H4 (cell line): Measurements from ENCODE around the gene GDF3. TPM values are rescaled to one million over a fixed set of nuclear protein-coding genes. Genes with fewer than 3 reads are reported as not detected.
"Not testable (repeated sequence)": the region's sequence is repeated elsewhere in the genome, so short reads cannot be mapped to it uniquely, and the experiment has no call there.

Experiments used
- DNase-seq: peaks from one replicate; pipeline ENCODE4 v3.0.0-alpha.2; 2015; ENCODE audit warnings: low spot score
- total RNA-seq: library from RNA; depleted of rRNA; stranded (reverse); fragments of >200 nt; shearing (Covaris generic); gene quantifications from 2 replicates; pipeline ENCODE4 v1.2.3, GENCODE V29; 2014; rRNA removed

The GDF3 gene
- total RNA-seq = not detected in 2 replicates

DNA sequence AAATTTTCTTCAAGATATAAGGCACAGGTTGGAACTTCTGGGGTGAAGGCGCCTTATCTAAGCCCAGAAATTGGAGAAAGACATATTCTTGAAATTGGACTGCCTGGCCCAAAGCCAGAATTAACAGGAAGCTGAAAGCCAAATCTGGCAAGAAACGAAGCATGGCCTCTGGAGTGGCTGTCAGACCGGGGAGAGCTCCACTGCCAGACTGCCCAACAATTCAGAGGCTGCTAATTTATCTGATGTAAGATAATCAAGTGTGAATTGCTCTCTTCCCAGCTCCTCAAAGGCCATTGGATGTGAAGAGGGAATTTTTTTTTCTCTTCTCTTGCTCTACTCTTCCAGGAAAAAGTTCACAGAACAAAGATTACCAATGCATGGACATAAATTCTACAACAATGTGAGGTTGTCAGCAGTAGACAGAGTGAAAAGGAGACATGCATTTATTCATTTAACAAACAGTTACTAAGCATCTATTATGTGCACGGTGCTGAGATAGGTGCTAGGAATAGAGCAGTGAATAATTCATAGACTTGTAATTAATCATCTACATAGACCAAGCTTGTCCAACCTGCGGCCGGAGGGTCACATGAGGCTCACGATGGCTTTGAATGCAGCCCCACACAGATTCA lies at the start of gene GDF3:
Gene GDF3, minus strand, starts transcription at position 210 of the 632 bp plus-strand sequence. Its CDS starts 47 bp downstream, at position 163.
- no peak for DNase-seq

DNA sequence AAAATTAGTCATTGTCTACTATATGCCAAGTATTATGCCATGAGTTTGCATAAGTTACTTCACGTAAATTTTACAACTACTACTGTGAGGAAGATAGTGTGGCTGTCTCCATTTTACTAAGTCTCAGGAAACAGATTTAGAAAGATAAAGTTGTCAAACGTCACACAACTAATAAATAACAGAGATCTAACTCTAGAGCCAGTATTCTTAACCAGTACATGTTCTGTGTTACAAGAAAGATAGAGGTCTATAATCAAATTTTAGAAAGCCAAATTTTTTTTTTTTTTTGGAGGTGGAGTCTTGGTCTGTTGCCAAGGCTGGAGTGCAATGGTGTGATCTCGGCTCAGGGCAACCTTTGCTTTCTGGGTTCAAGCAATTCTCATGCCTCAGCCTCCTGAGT lies 37.4 kb upstream of the GDF3 start:
- DNase-seq = no peak

DNA sequence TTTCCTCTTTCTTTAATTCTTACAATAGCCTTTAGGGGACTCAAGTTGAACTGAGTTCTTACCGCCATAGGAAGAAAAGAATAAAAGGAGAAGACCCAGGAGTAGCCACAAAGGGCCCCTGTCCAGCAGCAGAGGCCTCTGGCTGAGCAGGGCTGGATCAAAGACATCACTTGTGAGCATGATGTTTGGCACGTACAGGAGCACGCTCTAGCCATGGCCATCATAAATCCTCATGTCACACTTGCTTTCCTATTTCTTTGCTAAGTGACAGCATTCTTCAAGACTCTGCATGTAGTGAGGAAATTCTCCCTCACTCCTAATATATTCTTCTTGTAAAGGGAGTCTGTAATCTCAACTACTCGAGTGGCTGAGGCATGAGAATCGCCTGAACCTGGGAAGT lies 35.9 kb upstream of the GDF3 start:
- DNase-seq = no peak

DNA sequence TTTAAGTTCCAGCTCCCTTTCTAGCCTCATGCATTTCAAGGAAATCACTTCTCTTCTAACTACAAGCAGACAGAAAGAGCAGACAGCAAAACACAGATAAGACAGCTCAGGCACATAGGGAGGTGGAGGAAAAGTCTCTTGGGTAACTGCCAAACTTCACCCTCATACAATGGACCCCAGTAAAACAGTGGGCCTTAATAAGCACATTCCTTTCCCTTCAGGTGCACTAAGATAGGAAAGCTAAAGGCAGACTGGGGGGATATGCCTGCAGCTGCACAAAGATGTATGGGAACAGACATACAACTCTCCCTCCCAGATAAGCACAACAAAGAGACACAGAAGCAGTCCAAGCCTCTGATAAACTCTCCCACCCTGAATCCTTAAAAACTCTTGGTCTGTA lies 35.4 kb upstream of the GDF3 start:
- DNase-seq = not testable (repeated sequence)

DNA sequence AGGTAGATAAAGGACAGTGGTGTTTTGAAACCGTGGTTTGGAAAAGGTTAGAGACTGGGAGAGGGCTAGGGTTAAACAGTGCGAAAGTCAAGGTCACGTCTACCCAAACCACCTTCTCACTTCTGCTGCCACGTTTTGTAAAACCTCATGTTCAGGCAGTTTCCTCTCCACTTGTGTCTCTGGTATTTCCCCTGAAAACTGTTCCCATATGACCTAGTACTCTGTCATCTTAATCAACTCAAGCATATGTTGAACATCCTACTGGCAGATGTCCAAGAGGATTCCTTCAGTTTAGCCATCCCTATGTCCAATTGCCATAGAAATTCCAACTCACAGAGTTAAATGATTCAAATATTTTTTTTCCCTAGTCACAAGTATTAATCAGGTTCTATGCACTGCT lies 34.2 kb upstream of the GDF3 start:
- no peak for DNase-seq

DNA sequence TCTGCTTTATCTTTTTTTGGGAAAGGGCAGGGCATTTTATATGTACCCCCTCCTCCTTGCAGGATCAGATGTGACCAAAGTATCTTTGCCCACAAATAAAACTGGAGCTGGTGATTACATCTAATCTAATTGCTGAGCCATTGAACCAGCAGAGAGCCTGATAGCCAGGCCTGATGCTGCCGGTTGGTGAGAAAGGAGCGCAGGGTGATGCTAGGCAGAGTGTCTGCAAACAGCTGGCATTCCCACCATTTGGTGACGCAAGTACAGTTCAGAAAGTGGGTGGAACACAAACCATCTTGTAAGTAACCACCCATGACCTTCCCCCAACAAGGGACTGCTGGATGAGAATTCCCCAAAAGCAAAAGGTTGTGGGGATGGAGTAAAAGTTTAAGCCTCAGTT lies 28.4 kb upstream of the GDF3 start:
- DNase-seq = no peak

DNA sequence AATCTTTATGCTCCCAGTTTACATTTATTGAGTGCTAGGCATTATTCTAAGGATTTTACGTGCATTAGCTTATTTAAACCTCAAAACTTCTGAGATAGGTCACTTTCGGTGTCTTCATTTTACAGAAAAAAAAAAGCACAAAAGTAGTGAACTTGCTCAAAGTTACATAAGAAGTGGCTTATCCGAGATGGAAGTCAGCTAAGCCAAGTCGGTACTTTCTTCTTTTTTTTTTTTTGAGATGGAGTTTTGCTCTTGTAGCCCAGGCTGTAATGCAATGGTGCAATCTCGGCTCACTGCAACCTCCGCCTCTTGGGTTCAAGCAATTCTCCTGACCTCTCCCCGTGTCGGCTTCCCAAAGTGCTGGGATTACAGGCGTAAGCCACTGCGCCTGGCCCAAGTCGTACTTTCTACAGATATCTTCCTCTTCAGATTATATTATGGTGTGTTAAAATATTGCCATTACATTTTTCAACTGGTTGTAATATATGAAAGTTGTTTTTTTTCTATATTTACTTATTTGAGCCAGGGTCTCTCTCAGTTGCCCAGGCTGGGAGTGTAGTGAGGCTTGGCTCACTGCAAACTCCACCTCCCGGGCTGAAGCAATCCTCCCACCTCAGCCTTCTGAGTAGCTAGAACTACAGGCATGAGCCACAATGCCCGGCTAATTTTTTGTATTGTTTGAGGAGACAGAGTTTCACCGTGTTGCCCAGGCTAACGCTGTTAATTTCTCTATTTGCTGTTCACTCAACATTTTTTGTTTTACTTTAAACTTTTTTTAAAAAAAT lies 24.6 kb upstream of the GDF3 start:
- no peak for DNase-seq

DNA sequence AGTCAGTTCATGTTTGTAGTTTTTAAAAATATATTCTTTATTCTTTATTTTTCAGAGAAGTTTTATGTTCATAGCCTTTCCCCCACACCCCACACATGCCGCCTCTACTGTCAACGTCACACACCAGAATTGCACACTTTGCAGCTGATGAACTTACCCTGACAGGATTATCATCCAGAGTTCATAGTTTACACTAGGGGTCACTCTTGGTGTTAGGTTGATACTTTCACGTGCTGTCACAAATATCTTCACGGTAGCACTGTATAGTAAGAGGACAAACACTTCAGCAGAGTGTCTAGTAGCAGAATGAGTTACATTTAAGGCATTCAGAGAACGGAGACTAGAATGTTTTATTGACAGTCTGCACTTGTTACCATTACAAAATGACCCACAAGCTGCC lies 20.8 kb upstream of the GDF3 start:
- DNase-seq = no peak

DNA sequence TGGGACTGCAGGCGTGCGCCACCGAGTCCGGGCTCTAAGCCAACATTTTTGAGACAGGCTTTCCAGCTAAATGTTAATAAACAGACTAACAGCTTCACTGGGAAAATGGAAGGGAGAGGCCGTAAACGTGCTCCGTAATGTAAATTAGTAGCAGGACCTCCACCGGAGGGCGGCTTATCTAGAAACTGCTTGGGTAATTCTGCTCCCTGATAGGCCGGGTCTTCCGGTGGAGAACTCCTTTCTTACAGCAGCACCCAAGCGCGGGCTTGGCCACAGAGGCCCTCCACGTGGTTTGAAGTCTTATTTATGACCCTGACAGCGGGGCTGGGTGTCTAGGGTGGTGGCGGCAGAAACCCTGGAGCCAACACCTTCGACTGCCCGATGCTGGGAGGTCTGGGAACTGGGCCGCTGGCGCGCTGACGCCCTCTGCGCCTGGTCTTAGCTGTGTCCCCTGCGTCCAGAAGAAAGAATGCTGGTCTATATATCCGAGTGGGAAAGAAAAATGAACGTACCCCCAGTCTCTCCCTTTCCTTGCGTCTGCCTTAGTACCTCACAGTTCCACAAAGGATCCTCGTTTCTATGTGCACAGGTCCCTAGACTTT lies 17.4 kb upstream of the GDF3 start:
- no peak for DNase-seq

DNA sequence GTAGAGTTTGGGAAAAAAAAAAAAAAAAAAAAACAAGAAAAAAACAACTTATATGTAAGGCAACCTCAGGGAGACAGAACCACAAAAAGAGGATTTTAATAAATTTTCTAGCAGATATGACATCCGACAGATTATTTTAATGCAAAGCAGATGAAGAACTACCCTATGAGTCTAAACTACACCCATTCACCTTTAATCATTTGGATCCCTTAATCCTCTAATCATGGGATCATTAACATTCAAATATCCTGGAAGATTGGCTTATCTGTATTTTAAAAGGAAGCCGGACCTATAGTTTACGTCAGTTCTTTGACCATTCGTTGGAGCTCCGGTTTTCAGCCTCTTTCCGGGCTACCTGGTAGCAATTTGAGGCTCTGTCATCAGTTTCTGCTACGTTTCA lies 15.6 kb upstream of the GDF3 start, which contains the start of gene DPPA3:
Gene DPPA3, plus strand, starts transcription at position 301 of the 400 bp plus-strand sequence. CDS start 138 bp downstream, outside the sequence.
- no peak for DNase-seq

DNA sequence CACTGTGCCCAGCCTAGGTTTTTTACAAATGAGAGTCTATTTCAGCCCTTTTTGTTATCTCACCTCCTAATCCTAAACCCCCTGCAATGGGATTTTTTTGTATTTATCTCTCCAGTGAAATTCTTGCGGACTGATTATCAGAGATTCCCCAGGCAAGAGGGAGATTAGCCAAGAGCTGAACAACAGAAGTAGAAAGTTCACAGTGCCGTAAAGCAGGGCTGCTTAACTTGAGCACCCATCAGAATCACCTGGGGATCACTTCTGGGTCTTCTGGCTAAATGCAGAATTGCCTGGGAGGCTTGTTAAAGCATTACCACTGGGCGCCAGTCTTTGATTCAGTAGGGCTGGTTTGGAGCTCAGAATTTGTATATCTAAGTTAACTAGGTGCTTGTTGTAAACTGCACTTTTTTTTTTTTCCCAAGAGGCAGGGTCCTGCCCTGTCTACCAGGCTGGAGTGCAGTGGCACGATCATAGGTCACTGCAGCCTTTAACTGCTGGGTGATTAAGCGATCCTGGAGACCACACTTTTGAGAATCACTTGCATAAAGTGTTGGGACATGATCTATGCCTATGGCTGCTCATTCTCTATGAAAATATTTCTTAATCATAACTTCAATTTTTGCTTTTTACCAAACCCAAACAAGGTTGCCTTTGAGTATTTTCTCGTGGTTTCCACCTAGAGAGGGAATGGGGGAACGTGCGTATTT lies 14.5 kb upstream of the GDF3 start:
- no peak for DNase-seq

DNA sequence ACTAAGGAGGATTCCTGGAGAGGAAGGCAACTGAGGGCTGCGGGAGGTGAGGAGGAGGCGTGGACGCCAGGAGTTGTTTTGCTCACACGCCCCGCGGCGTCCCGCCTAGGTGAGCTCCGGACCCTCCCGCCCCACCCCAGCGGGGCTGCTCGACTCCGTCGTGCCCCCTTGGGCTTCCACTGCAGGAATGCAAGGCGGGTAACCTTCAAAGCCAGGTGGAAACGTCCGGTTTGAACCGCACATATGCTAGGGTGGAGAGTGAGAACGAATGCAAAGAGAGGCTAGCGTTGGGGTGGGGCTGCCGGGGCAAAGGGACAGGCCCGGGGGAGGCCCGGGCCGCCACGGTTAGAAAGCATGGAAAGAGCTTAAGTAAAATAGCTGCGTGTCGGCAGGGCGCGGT lies 10.3 kb upstream of the GDF3 start:
- DNase-seq = no peak

DNA sequence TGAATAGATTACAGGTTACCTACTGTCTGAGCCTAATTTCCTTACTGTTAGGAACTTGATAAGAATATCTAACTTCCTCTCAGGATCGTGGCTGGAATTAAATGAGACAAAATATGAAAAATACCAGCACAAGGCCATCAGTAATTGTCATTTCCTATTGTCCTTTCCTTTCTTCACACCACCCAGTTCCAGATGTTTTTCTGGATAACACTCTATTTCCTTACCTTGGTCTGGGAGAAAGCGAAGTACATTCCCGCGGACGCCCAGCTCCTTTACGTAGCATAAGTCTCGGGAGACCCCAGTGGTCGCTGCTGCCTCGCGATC lies 376 bp downstream of the GDF3 start:
- DNase-seq = no peak

DNA sequence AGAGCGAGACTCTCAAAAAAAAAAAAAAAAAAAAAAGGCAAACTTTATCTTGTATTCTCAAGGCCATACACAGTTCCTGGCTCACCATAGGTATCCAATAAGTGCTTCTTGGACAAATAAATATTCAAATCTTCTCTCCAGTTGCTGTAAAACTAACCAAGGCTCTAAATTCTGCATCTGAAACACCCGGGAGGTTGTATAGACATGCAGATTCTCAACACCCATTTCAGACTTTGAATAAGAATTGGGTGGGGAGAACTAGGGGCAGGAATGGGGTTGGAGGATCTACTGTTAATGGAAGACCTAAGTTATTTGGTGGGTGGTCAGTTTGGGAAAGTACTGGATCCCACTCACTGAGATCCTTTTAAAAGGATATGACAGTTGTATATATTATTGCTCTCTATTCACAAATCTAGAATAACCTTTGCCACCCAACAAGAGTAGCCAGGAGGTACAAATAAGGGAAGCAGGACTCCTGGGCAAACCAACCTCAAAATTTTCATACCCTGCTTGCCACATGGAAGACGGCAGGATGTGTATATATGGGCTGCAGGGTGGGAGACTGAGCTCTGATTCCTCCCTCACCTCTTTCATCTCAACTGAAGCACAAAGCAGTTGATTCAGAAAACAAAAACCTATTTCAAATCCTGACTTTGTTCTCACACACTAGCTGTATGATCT lies 879 bp downstream of the GDF3 start:
- DNase-seq = no peak

DNA sequence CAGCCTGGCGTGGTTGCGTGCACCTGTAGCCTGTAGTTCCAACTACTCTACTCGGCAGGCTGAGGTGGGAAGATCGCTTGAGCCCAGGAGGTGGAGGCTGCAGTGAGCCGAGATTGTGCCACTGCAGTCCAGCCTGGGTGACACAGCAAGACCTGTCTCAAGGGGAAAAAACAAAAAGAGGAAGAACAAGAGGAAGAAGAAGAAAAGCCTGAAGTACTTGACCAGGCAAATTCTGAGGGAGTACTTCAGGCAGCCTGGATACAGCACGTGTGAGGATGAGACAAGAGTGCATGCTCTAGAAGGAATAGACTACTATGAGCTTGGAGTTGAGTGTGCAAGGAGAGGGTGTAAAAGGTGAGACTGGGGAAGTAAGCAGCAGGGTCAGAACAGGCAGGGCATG lies 1.8 kb downstream of the GDF3 start:
- no peak for DNase-seq

DNA sequence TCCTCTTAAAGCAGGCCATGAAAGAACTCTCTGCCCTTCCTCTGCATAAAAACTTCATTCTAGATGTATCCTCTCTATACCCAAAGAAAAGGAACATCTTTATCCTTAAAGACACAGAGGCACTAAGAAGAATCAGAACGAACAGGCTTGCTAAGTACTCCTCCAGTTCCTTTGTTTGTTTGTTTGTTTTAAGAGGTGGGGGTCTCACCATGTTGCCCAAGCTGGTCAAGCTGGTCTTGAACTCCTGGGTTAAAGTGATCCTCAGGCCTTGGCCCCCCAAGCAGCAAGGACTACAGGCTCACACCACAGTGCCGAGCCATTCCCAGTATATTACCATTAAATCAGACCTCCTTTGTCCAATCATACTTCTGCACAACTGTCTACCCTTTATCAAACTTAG lies 14.0 kb downstream of the GDF3 start:
- DNase-seq = no peak

DNA sequence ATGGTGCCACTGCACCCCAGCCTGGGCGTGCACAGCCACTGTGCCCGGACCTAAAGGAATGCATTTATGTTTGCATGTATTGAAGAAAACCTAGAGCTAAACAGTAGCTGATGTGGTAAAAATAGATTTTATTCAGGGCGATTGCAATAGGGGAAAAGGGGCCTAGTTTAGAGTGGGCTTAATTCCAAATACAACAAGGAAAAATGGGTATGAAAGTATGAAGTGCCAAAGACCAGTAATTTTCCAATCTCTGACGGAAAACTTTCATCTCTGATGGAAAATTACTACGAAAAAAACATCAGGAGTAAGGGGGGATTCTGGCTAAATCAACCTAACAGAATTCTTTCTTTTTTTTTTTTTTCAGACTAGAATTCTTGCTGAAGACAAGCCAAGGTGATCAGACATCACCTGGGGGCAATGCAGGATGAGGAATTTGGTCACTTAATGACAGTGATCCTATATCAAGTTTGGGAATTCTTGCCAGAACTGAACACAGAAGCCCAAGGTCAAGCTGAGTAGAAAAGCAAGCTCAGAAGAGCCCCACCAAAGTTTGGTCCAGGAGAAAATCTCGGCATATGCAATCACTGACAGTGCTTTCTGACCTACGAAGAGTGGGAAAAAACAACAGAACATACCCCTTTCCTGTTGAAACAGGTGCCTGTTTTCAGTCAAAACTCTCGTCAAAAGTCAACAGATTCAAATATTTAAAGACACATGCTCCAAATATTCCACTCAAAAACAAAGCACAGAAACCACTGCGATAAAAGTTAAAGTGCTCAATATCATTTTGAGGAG lies 16.1 kb downstream of the GDF3 start:
- DNase-seq = no peak

DNA sequence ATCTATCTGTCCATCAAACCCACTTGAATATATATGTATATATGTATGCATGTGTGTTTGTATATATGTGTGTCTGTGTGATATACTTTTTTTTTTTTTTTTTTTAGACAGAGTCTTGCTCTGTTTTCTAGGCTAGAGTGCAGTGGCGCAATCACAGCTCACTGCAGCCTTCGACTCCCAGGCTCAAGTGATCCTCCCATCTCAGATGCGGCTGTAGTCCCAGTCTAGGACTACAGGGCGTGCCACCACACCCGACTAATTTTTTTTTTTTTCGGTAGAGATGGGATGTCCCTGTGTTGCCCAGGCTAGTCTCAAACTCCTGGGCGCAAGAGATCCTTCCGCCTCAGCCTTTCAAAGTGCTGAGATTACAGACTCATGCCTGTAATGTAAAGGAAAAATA lies 16.8 kb downstream of the GDF3 start:
- peak; percentile 35 for DNase-seq

DNA sequence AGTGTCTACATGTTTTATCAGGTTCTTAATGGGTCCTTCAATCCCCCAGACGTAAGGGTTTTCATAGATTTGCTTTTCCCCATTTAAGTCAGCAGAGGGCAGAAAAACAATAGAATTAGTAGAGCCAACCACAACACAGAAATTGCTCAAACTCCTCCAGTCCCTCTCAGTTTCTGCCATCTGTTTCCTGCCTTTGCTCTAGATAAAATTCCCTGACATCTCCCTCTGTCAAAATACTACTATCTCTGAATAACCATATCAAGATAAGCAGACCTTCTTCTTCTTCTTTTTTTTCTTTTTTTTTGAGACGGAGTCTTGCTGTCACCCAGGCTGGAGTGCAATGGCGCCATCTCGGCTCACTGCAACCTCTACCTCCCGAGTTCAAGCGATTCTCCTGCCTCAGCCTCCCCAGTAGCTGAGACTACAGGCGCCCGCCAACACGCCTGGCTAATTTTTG lies 18.1 kb downstream of the GDF3 start:
- DNase-seq = peak; percentile 57

DNA sequence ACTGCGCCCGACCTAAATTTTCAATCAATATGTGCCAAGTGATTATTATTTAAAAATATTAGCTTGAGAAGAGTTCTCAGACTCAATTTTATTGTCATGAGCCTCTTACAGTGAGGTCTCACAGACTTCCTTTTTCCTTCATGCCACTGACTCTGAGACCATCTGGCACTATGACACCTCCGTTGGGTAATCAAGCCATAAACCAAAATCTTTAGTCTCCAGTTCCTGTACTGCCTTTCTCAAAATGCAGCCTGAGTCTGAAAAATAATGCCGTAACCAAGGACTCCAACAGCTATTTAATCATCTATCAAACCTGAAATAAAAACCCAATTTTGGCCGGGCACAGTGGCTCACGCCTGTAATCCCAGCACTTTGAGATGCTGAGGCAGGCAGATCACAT lies 20.1 kb downstream of the GDF3 start:
- DNase-seq = not testable (repeated sequence)

DNA sequence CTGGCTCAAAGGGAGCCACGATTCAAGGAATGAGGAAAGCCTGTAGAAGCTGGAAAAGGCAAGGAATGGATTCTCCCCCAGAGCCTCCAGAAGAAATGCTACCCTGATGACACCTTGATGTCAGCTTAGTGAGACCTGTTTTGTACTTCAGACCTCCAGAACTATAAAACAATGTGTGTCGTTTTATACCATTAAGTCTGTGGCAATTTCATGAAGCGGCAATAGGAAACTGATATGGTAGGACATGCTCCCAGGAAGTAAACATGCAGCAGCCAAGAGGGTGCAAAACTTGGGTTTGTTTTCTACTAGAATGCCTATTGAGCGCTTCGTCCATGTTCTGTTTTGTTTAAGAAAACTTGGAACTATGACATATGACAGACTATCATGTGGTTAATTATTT lies 27.4 kb downstream of the GDF3 start:
- no peak for DNase-seq
